TTC549 (cell line): ENCODE results near the gene PFKM.

Experiments used
- FAIRE-seq: peaks from 2 replicates; lab custom pipeline; 2012; peaks lifted over from hg19 to GRCh38; lab: Jason Lieb, UNC

The PFKM gene

DNA sequence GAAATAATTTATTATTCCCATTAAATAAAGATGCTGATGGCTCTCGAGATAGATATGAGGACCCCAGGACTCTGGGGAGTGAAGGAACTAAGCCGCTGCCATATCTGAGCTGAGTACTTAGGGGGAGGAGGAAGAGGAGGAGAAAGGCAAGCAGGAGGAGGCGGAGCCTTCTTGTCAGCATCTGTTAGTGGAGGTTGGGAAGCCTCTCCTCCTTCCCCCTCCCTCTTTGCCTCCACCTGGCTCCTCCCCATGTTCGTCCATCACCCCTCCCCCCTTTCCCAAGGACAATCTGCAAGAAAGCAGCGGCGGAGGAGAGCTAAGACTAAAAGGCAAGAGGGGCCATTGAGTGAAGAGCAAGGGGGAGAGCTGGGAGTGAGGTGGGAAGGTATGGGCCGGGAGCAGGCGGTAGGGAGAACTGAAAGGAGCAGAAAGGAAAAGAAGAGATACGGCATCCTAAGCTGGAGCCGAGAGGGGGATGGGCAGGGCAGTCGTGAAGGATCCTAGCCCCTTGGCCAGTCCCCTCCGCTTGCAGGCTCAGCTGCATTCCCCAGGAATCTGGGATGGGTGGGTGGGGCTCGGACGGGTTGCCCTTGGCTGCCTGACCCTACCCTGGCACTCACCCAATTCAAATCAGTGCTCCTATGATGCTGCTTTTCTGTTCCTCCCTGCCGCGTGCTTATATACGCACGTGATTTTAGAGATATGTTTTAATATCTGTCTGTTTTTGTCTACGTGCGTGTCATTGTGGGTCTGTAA is at the start of gene PFKM:
TSS of gene PFKM (plus strand) at position 287 of the 756 bp plus-strand sequence. CDS start 3,411 bp downstream, outside the sequence.
- FAIRE-seq = peak; percentile 87

DNA sequence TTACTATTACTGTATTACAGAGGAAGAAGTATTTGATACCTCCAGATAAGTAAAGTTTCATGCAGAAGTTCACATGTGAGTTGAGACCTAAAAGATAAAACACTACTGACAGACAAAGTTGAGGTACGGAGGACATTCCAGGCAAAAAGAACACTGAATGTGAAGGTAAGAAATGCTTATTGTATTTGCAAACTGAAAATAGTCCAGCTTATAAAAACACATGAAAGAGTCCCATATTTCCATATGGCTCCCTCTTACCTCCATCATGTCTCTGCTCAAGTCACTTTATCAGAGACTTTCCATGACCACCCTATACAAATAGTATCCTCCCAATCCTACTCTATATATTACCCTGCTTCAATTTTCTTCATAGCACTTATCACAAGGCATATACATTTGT is 49.1 kb upstream of the PFKM start:
- FAIRE-seq = no peak

DNA sequence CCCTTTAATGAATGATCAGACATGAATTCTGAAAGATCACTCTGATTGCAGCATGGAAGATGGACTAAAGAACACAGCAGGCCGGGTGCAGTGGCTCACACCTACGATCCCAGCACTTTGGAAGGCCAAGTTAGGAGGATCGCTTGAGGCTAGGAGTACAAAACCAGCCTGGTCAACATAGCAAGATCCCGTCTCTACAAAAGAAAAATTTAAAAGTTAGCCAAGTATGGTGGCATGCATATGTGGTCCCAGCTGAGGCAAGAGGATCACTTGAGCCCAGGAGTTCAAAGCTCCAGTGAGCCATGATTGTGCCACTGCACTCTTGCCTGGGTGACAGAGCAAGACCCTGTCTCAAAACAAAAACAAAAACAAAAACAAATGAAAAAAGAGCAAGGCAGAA is 48.4 kb upstream of the PFKM start:
- no peak for FAIRE-seq

DNA sequence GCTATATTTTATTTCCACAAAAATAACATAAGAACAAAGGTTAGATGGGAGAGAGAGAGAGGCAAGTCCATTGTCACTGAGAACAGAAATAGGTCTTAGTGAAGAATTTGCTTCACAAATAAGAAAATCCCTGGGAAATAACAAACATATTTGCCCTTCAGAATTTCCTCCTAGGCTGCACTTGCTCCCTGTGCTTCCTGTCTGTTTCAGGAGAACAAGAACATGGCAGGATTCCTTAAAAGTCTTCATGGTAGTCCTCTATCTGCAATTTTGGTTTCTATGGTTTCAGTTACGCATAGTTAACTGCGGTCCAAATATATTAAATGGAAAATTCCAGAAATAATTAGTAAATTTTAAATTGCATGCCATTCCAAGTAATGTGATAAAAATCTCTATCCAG is 47.4 kb upstream of the PFKM start:
- no peak for FAIRE-seq

DNA sequence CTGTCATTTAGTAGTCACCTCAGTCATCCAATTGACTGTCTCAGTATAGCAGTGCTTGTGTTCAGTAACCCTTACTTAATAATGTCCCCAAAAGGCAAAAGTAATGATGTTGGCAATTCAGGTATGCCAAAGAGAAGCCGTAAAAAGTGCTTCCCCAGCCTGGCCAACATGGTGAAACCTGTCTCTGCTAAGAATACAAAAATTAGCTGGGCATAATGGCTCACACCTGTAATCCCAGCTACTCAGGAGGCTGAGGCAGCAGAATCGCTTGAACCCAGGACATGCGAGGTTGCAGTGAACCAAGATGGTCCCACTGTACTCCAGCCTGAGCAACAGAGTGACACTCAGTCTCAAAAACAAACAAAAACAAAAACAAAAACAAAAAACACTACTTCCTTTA is 46.9 kb upstream of the PFKM start:
- FAIRE-seq = no peak

DNA sequence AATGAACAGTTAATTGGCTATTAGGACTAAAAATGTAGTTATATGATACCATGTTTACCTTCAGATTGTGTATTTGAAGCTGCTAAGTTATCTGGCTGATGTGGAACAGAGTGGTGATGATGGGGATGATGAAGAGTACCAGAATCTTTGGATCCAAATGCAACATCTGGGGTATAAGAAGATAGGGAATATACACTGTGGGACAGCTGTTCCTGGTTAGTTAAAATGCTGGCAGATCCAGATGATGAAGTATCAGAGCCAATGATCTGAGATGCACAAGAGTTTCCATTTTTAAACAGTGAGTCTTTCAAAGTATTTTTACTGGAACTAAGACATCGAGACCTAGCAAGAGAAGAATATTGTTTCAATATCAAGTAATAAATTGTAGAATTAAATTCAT is 44.9 kb upstream of the PFKM start:
- no peak for FAIRE-seq

DNA sequence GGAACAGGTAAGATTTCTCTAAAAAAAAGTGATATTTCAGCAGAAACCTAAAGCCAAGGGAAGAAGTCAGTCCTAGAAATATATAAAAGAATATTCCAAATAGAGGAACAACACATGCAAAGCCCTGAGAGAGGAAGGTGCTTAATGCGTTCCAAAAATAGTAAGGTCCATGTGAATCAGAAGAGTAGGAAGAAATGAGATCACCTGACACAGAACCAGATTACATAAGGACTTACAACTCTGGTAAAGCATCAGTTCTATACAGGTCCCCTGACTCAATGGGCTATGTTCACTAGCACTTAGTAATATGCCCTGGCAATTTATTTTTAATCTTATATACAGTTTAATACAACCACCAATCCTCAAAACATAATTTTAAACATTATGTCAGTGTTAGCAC is 43.3 kb upstream of the PFKM start:
- no peak for FAIRE-seq

DNA sequence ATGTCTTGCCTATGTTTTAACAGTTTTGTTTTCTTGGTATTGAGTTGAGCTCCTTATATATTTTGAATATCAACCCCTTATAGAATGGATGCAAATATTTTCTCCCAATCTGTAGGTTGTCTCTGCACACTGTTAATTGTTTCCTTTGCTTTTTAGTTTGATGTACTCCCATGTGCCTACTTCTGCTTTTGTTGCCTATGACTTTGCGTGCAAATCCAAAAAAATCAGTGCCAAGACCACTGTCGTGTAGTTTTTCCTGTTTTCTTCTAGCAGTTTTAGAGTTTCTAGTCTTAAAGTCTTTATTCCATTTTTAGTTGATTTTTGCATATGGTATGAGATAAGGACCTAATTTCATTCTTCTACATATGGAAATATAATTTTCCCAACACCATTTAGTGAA is 42.1 kb upstream of the PFKM start:
- no peak for FAIRE-seq

DNA sequence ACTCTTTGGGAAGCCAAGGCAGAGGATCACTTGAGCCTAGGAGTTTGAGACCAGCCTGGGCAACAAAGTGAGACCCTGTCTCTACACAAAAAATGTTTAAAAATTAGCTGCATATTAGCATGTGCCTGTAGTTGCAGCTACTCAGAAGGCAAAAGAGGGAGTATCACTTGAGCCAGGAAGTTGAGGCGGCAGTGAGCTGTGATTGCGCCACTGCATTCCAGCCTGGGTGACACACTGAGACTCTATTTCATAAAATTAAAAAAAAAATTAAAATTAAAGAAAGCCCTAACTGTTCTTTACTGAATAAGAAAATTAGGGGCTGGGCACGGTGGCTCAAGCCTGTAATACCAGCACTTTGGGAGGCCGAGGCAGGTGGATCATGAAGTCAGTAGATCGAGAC is 40.3 kb upstream of the PFKM start:
- FAIRE-seq = no peak

DNA sequence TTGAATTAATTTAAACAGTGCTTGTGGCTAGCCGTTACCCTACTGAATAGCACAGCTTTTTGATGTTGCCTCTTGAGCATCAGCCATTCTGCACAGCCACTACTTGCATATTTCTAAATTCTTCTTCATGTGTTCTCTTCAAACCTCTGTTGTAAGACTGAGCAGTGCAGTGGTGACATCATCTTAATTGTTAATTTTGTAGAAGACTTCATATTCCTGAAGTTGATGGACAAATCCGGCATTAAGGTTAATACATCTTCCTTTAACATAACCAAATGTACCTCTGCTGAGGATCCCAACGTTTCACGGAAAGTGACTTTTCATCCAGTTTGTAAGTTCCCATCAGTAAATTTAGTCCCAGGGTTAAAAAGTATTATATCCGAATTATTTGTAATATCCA is 38.9 kb upstream of the PFKM start:
- no peak for FAIRE-seq

DNA sequence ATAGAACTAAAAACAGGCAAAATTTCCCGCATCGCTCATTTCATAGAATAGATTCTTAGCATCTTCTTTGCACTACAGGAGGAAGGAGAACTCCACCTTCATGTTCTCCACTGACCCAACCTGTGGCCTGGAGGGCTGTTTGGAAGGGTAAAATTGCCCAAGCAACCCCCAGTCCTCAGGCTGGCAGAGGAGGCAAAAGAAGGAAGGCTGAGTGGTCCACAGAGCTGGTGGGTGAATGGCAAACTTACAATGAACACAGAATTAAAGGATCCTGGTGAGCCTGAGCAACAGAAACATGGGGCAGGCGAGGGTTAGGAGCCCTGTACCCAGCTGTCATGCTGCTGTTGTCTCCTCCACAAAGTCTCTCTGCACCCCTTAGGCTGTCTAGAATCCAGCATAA is 38.3 kb upstream of the PFKM start:
- FAIRE-seq = no peak

DNA sequence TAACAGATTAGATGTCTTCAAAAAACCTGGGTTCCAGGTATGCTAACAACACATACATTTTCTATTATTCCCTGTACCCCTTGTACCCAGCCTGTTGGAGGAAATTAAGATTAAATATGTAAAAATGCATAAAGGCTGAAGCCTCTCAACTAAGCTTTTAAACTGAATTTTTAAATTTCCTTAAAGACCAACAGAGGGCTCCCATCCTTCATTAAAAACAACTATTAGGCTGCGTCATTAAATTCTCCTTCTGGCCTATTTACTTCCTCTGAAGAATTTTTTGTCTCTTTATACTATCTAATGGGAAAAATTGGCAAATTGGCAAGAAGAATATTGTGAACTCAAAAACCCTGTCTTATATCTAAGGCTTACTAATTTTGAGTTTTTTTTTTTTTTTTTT is 35.1 kb upstream of the PFKM start:
- no peak for FAIRE-seq

DNA sequence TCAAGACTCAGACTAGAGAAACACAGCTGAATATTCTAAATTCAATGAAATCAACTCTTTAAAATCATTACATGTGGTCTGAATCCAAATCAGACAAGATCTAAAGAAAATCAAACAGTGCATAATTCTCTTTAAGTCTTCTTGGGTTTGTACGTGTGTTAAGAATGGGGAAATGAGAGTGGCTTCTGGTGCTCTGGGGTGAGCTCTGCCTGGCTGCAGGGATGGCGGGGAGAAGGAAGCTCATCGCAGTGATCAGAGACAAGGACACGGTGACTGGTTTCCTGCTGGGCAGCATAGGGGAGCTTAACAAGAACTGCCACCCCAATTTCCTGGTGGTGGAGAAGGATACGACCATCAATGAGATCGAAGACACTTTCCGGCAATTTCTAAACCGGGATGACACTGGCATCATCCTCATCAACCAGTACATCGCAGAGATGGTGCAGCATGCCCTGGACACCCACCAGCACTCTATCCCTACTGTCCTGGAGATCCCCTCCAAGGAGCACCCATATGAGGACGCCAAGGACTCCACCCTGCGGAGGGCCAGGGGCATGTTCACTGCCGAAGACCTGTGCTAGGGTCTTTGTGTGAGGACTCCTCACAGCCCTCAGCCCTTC is 34.2 kb upstream of the PFKM start:
- no peak for FAIRE-seq

DNA sequence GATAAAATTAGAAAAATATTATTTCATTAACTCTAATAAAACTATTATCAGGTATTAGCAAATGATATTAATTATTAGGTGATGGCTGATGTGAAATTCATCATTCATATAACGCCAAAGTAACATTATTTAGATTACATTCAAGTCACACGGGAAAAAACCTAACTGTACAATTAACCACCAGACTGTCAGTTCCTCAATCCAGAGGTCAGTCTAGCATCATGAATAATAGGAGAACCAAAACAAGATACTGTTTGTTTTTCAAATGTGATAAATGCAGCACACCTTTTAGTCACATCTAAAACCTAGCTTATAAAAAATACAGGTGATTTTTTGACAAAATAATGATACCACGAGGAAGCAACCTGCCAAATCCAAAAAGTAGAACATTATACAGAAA is 32.8 kb upstream of the PFKM start:
- FAIRE-seq = no peak

DNA sequence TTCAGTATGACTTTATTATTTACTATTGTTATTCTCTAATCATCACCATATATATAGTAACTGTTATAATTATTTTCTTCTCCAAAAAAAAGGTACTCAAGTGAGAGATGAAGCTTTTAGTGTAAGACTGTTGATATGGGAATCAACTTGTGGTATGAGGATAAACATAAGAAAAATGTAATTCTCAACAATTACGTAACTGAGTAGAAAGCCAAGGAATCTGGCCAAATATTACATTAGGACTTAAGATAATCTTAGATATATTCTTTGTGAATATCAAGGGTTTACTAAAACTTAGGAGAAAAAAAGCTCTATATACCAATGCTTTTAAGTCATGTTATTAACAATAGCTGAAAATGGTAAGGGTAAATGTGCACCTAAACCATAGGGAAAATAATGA is 26.6 kb upstream of the PFKM start:
- no peak for FAIRE-seq

DNA sequence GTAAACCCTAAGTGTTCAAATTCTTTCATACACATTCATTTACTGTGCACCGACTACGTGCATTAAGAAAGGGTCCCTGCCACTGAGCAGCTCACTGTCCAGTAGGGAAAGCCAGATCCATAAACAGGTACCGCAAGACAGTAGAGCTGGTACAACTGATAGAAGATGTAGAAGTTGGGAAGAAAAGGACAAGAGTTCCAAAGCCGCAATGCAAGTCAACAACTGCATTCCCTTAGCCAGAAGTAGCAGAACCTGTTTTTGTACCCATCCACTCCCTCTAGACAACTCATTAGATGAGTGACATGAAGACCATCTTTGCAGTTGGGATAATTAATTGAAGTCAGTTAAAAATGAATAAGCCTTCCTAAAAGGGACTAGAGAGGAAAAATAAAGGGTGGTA is 14.6 kb upstream of the PFKM start:
- no peak for FAIRE-seq

DNA sequence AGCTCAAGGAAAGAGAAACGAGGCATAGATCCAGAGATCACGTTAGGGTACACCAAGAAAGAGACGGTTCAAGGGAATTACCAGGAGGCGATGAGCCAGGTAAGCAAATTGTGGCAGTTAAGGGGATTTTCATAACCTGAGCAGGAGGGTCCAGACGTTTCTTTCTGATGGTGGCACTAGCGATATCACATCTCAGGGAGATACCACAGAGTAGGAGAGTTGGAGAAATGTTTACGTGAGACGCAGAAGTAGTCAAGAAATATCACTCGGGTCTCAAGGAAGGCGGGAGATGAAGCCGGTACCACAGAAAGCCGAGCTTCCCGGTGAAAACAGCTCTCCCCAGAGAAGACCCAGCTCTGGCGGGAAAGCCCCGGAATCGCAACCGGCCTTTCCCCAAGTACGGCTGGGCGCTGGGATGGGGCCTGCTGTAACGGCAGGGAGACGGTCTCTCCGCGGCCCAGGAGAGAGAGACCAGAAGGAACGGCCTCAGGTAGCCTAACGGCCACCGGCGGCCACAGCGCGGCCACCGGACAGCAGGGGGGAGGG is 13.8 kb upstream of the PFKM start:
- no peak for FAIRE-seq

DNA sequence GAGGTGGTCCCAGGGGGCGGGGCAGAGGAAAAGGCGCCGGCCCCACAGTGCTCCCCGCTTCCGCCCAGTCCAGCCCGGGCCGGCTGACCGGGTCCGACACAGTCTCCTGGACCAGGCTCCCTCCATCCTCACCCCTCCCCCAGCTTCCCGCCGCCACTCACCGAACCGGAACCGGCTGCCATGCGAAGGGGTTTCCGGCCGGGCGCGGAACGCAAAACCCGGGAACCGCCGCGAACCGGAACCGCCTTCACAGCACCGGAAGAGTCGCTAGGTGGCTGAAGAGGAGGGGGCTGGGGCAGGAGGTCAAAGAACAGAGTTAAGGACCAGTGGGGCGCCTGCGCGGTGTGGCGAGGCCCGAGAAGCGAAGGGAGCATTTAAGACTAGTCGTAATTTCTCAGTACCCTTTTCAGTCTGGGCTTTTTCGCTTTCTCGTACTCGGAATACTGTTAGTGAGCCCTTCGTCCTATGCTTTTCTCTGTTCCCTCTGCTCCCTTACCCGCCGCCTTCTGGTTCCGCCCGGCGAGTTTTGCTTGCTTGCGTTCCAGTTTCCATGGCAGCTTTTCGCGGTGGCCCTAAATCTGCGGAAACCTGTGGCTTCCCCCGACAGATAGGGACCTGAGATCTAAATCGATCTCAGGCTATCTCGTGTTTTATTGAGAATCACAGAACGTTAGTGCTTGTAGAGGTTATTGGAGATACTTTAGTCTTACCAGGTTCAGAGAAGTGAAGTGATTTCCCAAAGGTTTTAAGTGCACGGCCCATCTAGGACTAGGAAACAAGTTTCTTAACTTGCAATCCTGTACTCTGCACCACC is 13.1 kb upstream of the PFKM start, which contains the start of gene SENP1:
TSS of gene SENP1 (minus strand) at position 213 of the 814 bp plus-strand sequence. CDS start 4,607 bp downstream, outside the sequence.
- no peak for FAIRE-seq

DNA sequence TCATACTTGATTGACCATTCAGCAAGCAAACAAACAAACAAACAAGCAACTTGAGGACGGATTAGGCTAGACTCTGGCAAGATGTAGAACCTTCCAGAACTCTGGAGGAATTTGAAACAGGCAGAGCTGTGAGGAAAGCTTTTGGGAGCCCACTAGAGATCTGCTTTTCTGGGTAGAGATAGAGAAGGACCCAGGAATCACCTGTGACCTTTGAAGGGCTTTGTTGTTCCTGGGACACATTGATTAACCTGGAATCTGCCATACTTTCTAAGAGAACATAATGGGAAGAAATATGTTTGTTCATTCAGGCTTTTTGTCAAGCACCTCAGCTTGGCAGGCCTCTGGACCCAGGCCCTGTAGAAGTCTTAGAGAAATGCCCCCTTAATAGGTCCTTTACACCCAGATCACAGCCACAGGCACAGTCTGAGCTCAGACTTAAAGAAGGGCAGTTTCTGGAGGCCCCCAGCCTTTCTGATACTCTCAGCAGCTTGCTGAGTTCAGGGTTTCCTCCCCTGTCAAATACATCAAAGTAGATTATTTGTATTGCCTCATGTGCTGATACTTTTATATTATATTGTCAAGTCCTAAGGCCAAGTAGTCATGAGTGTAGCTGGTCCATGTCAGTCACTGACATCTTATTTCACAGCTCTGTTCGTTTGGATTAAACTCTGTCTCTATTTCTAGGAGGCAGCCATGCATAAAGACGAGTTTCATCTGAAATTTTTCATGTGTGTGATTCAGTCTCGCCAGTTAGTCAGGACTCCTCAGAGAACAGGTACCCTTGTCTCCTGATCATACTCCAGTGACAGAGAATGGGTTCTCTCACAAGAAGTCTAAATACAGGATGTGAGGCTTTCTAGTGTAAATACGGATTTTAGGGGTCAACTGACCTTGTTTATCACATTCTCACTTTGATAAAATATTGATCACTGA is 12.2 kb upstream of the PFKM start:
- no peak for FAIRE-seq

DNA sequence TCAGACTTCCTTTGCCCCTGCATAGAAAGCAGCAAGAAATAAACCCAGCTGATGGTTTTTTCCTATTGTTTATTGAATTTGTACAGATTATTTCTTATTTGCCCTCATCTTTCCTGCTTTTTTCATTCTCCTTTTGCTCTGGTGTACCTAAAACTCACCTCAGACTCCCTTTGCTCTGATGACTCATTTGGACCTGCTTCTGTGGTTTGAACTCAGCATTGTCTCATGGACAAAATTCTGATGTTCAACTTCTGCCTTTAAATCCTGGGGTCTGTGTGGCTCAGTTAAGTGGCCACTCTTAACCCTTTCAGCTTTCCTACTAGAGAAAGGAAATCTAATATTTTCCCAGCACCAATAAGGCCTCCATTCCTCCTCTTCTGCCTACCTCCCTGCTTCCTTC is 9.7 kb upstream of the PFKM start:
- FAIRE-seq = no peak

DNA sequence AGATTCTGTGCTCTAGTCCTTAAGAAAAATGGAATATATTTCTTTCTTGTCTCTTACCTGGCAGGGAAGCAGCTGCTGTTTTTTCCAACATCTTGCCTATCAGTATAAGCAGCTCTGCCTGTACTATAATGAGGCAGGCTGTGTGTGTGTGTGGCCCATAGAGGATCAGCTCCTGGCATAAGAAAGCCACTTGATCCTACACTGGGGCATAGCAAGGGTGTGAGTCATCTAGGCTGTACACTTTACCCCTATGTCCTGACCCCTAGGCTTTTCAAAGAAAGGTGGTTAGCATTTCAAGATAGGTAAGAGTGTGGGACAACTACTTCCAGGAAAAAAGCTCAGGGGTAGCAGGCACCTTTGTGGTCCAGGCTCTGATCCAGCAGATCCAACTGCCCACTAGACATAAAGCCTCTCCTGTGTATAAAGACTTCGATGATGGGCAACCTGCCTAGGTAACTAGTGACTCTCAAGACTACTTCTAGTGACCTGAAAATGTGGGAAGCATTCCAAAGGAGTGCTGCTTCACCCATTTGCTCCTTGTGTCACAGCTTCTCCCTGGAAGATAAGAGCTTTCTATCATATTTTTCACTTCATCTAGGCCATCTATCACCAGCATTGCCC is 8.4 kb upstream of the PFKM start:
- FAIRE-seq = no peak
